GM12878 (cell line): ENCODE results near the gene MSRB2. TPM values are rescaled to one million over a fixed set of nuclear protein-coding genes. Genes with fewer than 3 reads are reported as not detected.

Source experiments
- ATAC-seq: fragments of 200-7000 bp; cut with Tn5 transposase; 3 replicates; pipeline ENCODE4 v1.9.1; 2020; ENCODE audit warnings: mild to moderate bottlenecking, moderate library complexity
- BruUV-seq: library from RNA; stranded (reverse); fragments of 400-500 nt; replicated peaks from 2 replicates; lab custom pipeline; 2021; lab: Mats Ljungman, UMichigan
- CTCF ChIA-PET: fragments of 300-600 bp; sonication (Branson Sonifier 250); formaldehyde crosslinking; extraction: SDS; loops from one replicate; lab custom pipeline; 2021; ENCODE audit warnings: inconsistent platforms; lab: Yijun Ruan, JAX
- POLR2A ChIA-PET: fragments of 350-600 bp; formaldehyde crosslinking; extraction: SDS; loops from one replicate; lab custom pipeline; 2021; ENCODE audit warnings: inconsistent platforms; lab: Charles Lee
- RAD21 ChIA-PET: fragments of 300-600 bp; sonication (Branson Sonifier 250); formaldehyde crosslinking; loops from one replicate; lab custom pipeline; 2023; ENCODE audit warnings: antibody characterized with exemption; ENCODE audit not compliant: unreplicated experiment; lab: Charles Lee
- SMC1A ChIA-PET: fragments of 300-600 bp; sonication (Branson Sonifier 250); formaldehyde crosslinking; loops from one replicate; lab custom pipeline; 2023; ENCODE audit not compliant: unreplicated experiment, uncharacterized antibody; lab: Charles Lee
- DNase-seq: peaks from one replicate; pipeline ENCODE4 v3.0.0-alpha.2; 2011; ENCODE audit warnings: low read depth, low spot score
- FAIRE-seq: peaks from 3 replicates; lab custom pipeline; 2011; peaks lifted over from hg19 to GRCh38; lab: Jason Lieb, UNC
- H2AFZ ChIP-seq: 2 replicates; pipeline ENCODE4 v1.6.0; 2011; ENCODE audit warnings: low read depth, low read length, control low read depth; ENCODE audit not compliant: control insufficient read depth
- H3K27ac ChIP-seq: 2 replicates; pipeline ENCODE4 v1.5.1; 2011; ENCODE audit warnings: control low read depth; ENCODE audit not compliant: control insufficient read depth, insufficient read depth
- H3K27me3 ChIP-seq, 2 experiments: replicated peaks in 1 of 2; 2 replicates each; pipeline versions ENCODE4 v1.6.0 to v1.6.1; 2011; ENCODE audit warnings: low read length in 1 of 2; ENCODE audit not compliant: control insufficient read depth in 2 of 2, insufficient read depth in 2 of 2
- H3K36me3 ChIP-seq, 2 experiments: 2 replicates each; pipeline ENCODE4 v1.5.1; 2011; ENCODE audit warnings: low read length in 1 of 2; ENCODE audit not compliant: control insufficient read depth in 2 of 2, insufficient read depth in 2 of 2
- H3K4me1 ChIP-seq: 2 replicates; pipeline ENCODE4 v1.6.1; 2011; ENCODE audit warnings: mild to moderate bottlenecking, low read length, moderate library complexity, mixed read lengths; ENCODE audit not compliant: control insufficient read depth, insufficient read depth
- H3K4me2 ChIP-seq: 2 replicates; pipeline ENCODE4 v1.6.0; 2011; ENCODE audit warnings: control low read depth; ENCODE audit not compliant: control insufficient read depth, insufficient read depth
- H3K4me3 ChIP-seq: fragments of 200-600 bp; sonication (generic); 2 replicates; pipeline ENCODE4 v1.5.1; 2016
- H3K79me2 ChIP-seq: 2 replicates; pipeline ENCODE4 v1.6.0; 2011; ENCODE audit warnings: low read length; ENCODE audit not compliant: control insufficient read depth, insufficient read depth
- H3K9ac ChIP-seq: 2 replicates; pipeline ENCODE4 v1.8.0; 2011; ENCODE audit warnings: low read length, control low read depth, mixed read lengths; ENCODE audit not compliant: control insufficient read depth, insufficient read depth
- H3K9me3 ChIP-seq: replicated peaks from 3 replicates; pipeline ENCODE4 v1.5.1; 2011; ENCODE audit warnings: mild to moderate bottlenecking, low read length; ENCODE audit not compliant: control insufficient read depth, insufficient read depth
- H4K20me1 ChIP-seq: 2 replicates; pipeline ENCODE4 v1.6.0; 2011; ENCODE audit not compliant: control insufficient read depth, insufficient read depth
- CBX5 ChIP-seq: sonication (generic); IDR thresholded peaks from 2 replicates; pipeline ENCODE4 v1.6.1; 2016; ENCODE audit warnings: low read depth, moderate library complexity, mild to moderate bottlenecking, inconsistent platforms
- CHD4 ChIP-seq: fragments of 200-600 bp; sonication (generic); IDR thresholded peaks from 2 replicates; pipeline ENCODE4 v1.6.1; 2016; ENCODE audit warnings: mild to moderate bottlenecking
- CTCF ChIP-seq, 3 experiments: IDR thresholded peaks in 2 of 3; conservative IDR thresholded peaks in 1 of 3; 2 replicates each; pipeline ENCODE4 v1.5.1; 2011; ENCODE audit warnings: low read depth in 3 of 3, low read length in 3 of 3, mild to moderate bottlenecking in 3 of 3, control low read depth in 2 of 3, moderate library complexity in 2 of 3, inconsistent platforms in 1 of 3, mixed read lengths in 1 of 3; ENCODE audit not compliant: control insufficient read depth in 2 of 3, insufficient read depth in 1 of 3; ENCODE audit errors: extremely low read depth in 1 of 3
- EED ChIP-seq: sonication (generic); IDR thresholded peaks from 2 replicates; pipeline ENCODE4 v1.6.1; 2016; ENCODE audit warnings: antibody characterized with exemption, low read depth
- HDAC2 ChIP-seq: fragments of 200-600 bp; sonication (generic); IDR thresholded peaks from 2 replicates; pipeline ENCODE4 v1.6.1; 2017
- NR2C2 ChIP-seq: IDR thresholded peaks from 2 replicates; pipeline ENCODE4 v1.6.1; 2011; ENCODE audit warnings: borderline replicate concordance, low read depth; ENCODE audit not compliant: control insufficient read depth, insufficient read length
- NRF1 ChIP-seq: conservative IDR thresholded peaks from 2 replicates; pipeline ENCODE4 v1.6.1; 2011; ENCODE audit warnings: mild to moderate bottlenecking, low read depth, low read length, improper control_type of control experiment
- PAX5 ChIP-seq: IDR thresholded peaks from 2 replicates; pipeline ENCODE4 v1.6.1; 2011; ENCODE audit warnings: low read depth, low read length, borderline replicate concordance
- SMC3 ChIP-seq: IDR thresholded peaks from 2 replicates; pipeline ENCODE4 v1.6.1; 2011; ENCODE audit warnings: low read length, improper control_type of control experiment, borderline replicate concordance
- SPI1 ChIP-seq: IDR thresholded peaks from 2 replicates; pipeline ENCODE4 v1.6.1; 2011; ENCODE audit warnings: low read depth, mild to moderate bottlenecking, low read length, moderate library complexity, borderline replicate concordance; ENCODE audit not compliant: insufficient read depth
- SREBF1 ChIP-seq: IDR thresholded peaks from 2 replicates; pipeline ENCODE4 v1.6.1; 2012; ENCODE audit warnings: mild to moderate bottlenecking, low read length
- ZNF24 ChIP-seq: fragments of 450-650 bp; IDR thresholded peaks from 2 replicates; pipeline ENCODE4 v1.6.1; 2017; ENCODE audit warnings: antibody characterized with exemption, mild to moderate bottlenecking
- ZSCAN29 ChIP-seq: fragments of 450-650 bp; IDR thresholded peaks from 2 replicates; pipeline ENCODE4 v1.6.1; 2017; ENCODE audit warnings: mild to moderate bottlenecking, moderate library complexity
- WGBS: methylation state at CpG from one replicate; pipeline ENCODE4 v1.1.6; 2016; ENCODE audit warnings: low lambda C conversion rate; ENCODE audit not compliant: insufficient replicate concordance, insufficient coverage; ENCODE audit errors: missing lambda C conversion rate; 5-methylcytosine and 5-hydroxymethylcytosine counted together
- in situ Hi-C: fragments of 300-500 bp; cut with MboI; formaldehyde crosslinking; loops from 9 replicates; pipeline ENCODE4 v1.14.3; 2018; ENCODE audit warnings: mixed read lengths
- intact Hi-C: fragments of 100-400 bp; cut with micrococcal nuclease; formaldehyde crosslinking; loops from one replicate; pipeline ENCODE4 v1.14.2; 2022; ENCODE audit not compliant: unreplicated experiment
- polyA plus RNA-seq, 11 experiments: library from polyadenylated mRNA; depleted of rRNA in 4 of 11; unstranded in 6 of 11; stranded (reverse) in 5 of 11; fragments of >200 nt; fragmentation: Nextera tagmentation in 4 of 11; fragmentation: Illumina TruSeq in 1 of 11; extraction: Ambion mirVana in 4 of 11; extraction: Trizol in 1 of 11; gene quantifications; 1 replicate in 1 of 11; 2 replicates in 10 of 11; pipeline versions ENCODE4 v1.2.1 to v1.2.3, GENCODE V29; 2011 to 2016; ENCODE audit warnings: inconsistent platforms in 2 of 11, missing spikeins in 2 of 11, low read depth in 1 of 11
- total RNA-seq, 4 experiments: library from RNA; depleted of rRNA in 3 of 4; stranded (reverse); fragments of >200 nt in 3 of 4; fragmentation: Illumina TruSeq in 1 of 4; extraction: Trizol in 1 of 4; gene quantifications; 2 replicates each; pipeline versions ENCODE4 v1.2.1 to v1.2.3, GENCODE V29; 2013 to 2021
- TF ChIP-seq, protein P1 (sequence below): fragments of 450-650 bp; IDR thresholded peaks from 2 replicates; pipeline ENCODE4 v1.6.1; 2017; ENCODE audit warnings: antibody characterized with exemption, mild to moderate bottlenecking, moderate library complexity

The MSRB2 gene
- total and polyA plus RNA-seq, 10 of the 15 experiments (the other 5 are each of a cell fraction or from before 2014, with no cell fraction given): 1.5 to 18.6 (median 6.2) TPM

- no peak for TF ChIP-seq NRF1
- no peak for TF ChIP-seq SREBF1
- no peak for TF ChIP-seq SMC3
- no peak for TF ChIP-seq CTCF (IDR thresholded peaks at IDR 0.05 in 2 of 3, conservative IDR thresholded peaks at IDR 0.05 in 1 of 3; ENCODE audit: control insufficient read depth in 2 of 3, extremely low read depth in 1 of 3, insufficient read depth in 1 of 3, low read depth in 3 of 3, low read length in 3 of 3)
- TF ChIP-seq PAX5: no peak
- no peak for TF ChIP-seq CHD4
- no peak for TF ChIP-seq ZSCAN29
- TF ChIP-seq CBX5: no peak
- no peak for TF ChIP-seq EED
These were observed 21.9 kb upstream of the MSRB2 start (continued) for GRCh38 chr10:23073527-23073926.

DNA sequence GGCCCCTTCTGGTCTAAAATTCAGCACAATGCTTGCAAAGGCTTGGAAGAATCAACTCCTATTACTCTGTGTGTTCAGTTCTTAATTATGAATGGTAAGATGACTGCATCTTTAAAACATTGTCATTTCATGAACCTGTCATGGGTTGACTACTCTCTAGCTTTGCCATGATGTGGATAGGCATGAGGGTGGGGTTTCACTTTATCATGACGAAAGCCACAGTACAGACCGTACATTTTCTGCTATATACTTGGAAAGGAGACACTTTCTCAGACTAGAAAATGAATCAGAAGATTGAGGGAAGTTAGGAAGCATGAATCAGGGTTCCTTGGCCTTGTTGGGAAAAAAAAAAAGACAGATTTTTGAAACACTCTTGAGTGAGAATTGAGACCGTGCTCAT lies 19.7 kb upstream of the MSRB2 start:
- H2AFZ ChIP-seq: no peak overlapping the region
- H3K9ac ChIP-seq: no peak overlapping the region
- no TSS peak for BruUV-seq
- peaks cover 13% of the 10 kb centered on the region for H3K4me1 ChIP-seq
- no peaks in the 10 kb centered on the region for H4K20me1 ChIP-seq
- no peak overlapping the region for H3K27ac ChIP-seq
- ChIA-PET CTCF (interaction anchor here (0.8 kb wide), 1 partner anchor 30 kb away, joined by 3 read pairs; no protein-coding TSS in a partner anchor), SMC1A (interaction anchor here (1.7 kb wide), 1 partner anchor 10 kb away, joined by 4 read pairs; no protein-coding TSS in a partner anchor), RAD21 (no interaction called here)
- 48% methylated on average over 3 of the region's 3 CpGs for WGBS
- no peaks in the 10 kb centered on the region for H3K36me3 ChIP-seq
- DNase-seq: no peak
- no peak overlapping the region for H3K4me3 ChIP-seq
- H3K9me3 ChIP-seq: no peaks in the 10 kb centered on the region
- in situ Hi-C loops: no loop called here
- peak; percentile 28; the same call in 1 of the 3 replicates for ATAC-seq
- no peak overlapping the region for H3K4me2 ChIP-seq
- FAIRE-seq: no peak
- no peaks in the 10 kb centered on the region for H3K79me2 ChIP-seq
- no peak for TF ChIP-seq SPI1
- TF ChIP-seq, protein P1, sequence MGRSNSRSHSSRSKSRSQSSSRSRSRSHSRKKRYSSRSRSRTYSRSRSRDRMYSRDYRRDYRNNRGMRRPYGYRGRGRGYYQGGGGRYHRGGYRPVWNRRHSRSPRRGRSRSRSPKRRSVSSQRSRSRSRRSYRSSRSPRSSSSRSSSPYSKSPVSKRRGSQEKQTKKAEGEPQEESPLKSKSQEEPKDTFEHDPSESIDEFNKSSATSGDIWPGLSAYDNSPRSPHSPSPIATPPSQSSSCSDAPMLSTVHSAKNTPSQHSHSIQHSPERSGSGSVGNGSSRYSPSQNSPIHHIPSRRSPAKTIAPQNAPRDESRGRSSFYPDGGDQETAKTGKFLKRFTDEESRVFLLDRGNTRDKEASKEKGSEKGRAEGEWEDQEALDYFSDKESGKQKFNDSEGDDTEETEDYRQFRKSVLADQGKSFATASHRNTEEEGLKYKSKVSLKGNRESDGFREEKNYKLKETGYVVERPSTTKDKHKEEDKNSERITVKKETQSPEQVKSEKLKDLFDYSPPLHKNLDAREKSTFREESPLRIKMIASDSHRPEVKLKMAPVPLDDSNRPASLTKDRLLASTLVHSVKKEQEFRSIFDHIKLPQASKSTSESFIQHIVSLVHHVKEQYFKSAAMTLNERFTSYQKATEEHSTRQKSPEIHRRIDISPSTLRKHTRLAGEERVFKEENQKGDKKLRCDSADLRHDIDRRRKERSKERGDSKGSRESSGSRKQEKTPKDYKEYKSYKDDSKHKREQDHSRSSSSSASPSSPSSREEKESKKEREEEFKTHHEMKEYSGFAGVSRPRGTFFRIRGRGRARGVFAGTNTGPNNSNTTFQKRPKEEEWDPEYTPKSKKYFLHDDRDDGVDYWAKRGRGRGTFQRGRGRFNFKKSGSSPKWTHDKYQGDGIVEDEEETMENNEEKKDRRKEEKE: no peak
- TF ChIP-seq HDAC2: no peak
- no peak for TF ChIP-seq NR2C2
- no peak for TF ChIP-seq CHD4
- no peak for TF ChIP-seq ZNF24
- TF ChIP-seq, all 136 proteins: peak for 0
- peaks cover 0 to 3% of the 10 kb centered on the region in 2 experiments; a peak in 2 of 4 replicates for H3K27me3 ChIP-seq
- intact Hi-C loops: loop anchor here (10.0 kb wide), 1 partner anchor 371 kb away; no protein-coding TSS in a partner anchor
- POLR2A ChIA-PET: no interaction called here
